OCI-LY1 (cell line): ENCODE measurements around the gene NRTN.
A peak's percentile ranks its signal among the peaks of the same experiment; 100 is the strongest.

Source experiments
- H2AFZ ChIP-seq: fragments of 200-600 bp; sonication (generic), shearing (Covaris generic); 2 replicates; pipeline ENCODE4 v1.6.0; 2014; ENCODE audit warnings: antibody characterized with exemption, mild to moderate bottlenecking, low read length
- H3F3A ChIP-seq: fragments of 200-600 bp; sonication (generic), shearing (Covaris generic); 2 replicates; pipeline ENCODE4 v1.6.0; 2014; ENCODE audit warnings: mild to moderate bottlenecking, antibody characterized with exemption, low read length, moderate library complexity; ENCODE audit not compliant: insufficient read depth
- H3K27ac ChIP-seq: fragments of 200-600 bp; sonication (generic); 2 replicates; pipeline ENCODE4 v1.5.1; 2014; ENCODE audit warnings: low read length, mixed run types, mild to moderate bottlenecking, low read depth; ENCODE audit not compliant: poor library complexity, severe bottlenecking
- H3K27me3 ChIP-seq: fragments of 200-600 bp; sonication (generic); 2 replicates; pipeline ENCODE4 v1.6.0; 2014; ENCODE audit warnings: antibody characterized with exemption, mild to moderate bottlenecking, low read length, moderate library complexity; ENCODE audit not compliant: insufficient read depth
- H3K36me3 ChIP-seq: fragments of 200-600 bp; sonication (generic); 2 replicates; pipeline ENCODE4 v1.6.1; 2014; ENCODE audit warnings: mild to moderate bottlenecking, antibody characterized with exemption, low read length, moderate library complexity, mixed read lengths; ENCODE audit not compliant: insufficient read depth
- H3K4me1 ChIP-seq: fragments of 200-600 bp; sonication (generic); 2 replicates; pipeline ENCODE4 v1.5.1; 2014; ENCODE audit warnings: mild to moderate bottlenecking, low read length, moderate library complexity; ENCODE audit not compliant: insufficient read depth, severe bottlenecking
- H3K4me2 ChIP-seq: fragments of 200-600 bp; sonication (generic), shearing (Covaris generic); 2 replicates; pipeline ENCODE4 v1.6.1; 2014; ENCODE audit warnings: low read length
- H3K4me3 ChIP-seq: fragments of 200-600 bp; sonication (generic); 2 replicates; pipeline ENCODE4 v1.5.1; 2014; ENCODE audit warnings: low read length, low read depth, mild to moderate bottlenecking, mixed read lengths; ENCODE audit not compliant: poor library complexity, severe bottlenecking
- H3K79me2 ChIP-seq: fragments of 200-600 bp; shearing (Covaris generic); 2 replicates; pipeline ENCODE4 v1.6.1; 2016; ENCODE audit warnings: mixed run types, low read length, mixed read lengths; ENCODE audit not compliant: insufficient read depth
- H3K9ac ChIP-seq: fragments of 200-600 bp; sonication (generic), shearing (Covaris generic); 2 replicates; pipeline ENCODE4 v1.6.1; 2014; ENCODE audit warnings: mild to moderate bottlenecking, low read length, mixed read lengths
- H3K9me2 ChIP-seq: fragments of 200-600 bp; sonication (generic), shearing (Covaris generic); 2 replicates; pipeline ENCODE4 v1.6.1; 2014; ENCODE audit warnings: low read depth, mild to moderate bottlenecking, low read length, mixed read lengths
- H3K9me3 ChIP-seq: fragments of 200-600 bp; shearing (Covaris generic); 2 replicates; pipeline ENCODE4 v1.6.1; 2014; ENCODE audit warnings: low read length, mixed read lengths
- H4K20me1 ChIP-seq: fragments of 200-600 bp; sonication (generic), shearing (Covaris generic); 2 replicates; pipeline ENCODE4 v1.6.0; 2016; ENCODE audit warnings: mild to moderate bottlenecking, low read length; ENCODE audit not compliant: insufficient read depth
- CTCF ChIP-seq: fragments of 200-600 bp; sonication (generic), shearing (Covaris generic); IDR thresholded peaks from 2 replicates; pipeline ENCODE4 v1.5.1; 2017; ENCODE audit warnings: mild to moderate bottlenecking, antibody characterized with exemption, low read length, moderate library complexity, mixed read lengths
- EZH2 ChIP-seq: fragments of 200-600 bp; sonication (generic), shearing (Covaris generic); IDR thresholded peaks from 2 replicates; pipeline ENCODE4 v1.8.0; 2017; ENCODE audit warnings: borderline replicate concordance, mixed run types, mild to moderate bottlenecking, antibody characterized with exemption, low read length, moderate library complexity, mixed read lengths

Gene NRTN

GRCh38 chr19:5788422-5788821 lies 16.4 kb upstream of the NRTN start:
- no peak overlapping the region for H3K9ac ChIP-seq
- TF ChIP-seq EZH2: no peak
- no peak for TF ChIP-seq CTCF
- no peak overlapping the region for H2AFZ ChIP-seq
- H3K4me3 ChIP-seq: no peak overlapping the region
- no peak overlapping the region for H3K4me2 ChIP-seq
- H3K79me2 ChIP-seq: no peaks in the 10 kb centered on the region
- H3F3A ChIP-seq: no peaks in the 10 kb centered on the region
- H4K20me1 ChIP-seq: no peaks in the 10 kb centered on the region
- no peaks in the 10 kb centered on the region for H3K27me3 ChIP-seq
- H3K36me3 ChIP-seq: peaks cover 64% of the 10 kb centered on the region
- H3K9me2 ChIP-seq: no peaks in the 10 kb centered on the region
- H3K27ac ChIP-seq: no peak overlapping the region
- H3K4me1 ChIP-seq: peaks cover 8% of the 10 kb centered on the region
- no peaks in the 10 kb centered on the region for H3K9me3 ChIP-seq

- no peak overlapping the region for H3K9ac ChIP-seq
- H3K27ac ChIP-seq: no peak overlapping the region
- no peaks in the 10 kb centered on the region for H4K20me1 ChIP-seq
- H3K79me2 ChIP-seq: no peaks in the 10 kb centered on the region
- H3K9me3 ChIP-seq: no peaks in the 10 kb centered on the region
- H3K4me2 ChIP-seq: no peak overlapping the region
- no peak overlapping the region for H2AFZ ChIP-seq
- H3F3A ChIP-seq: no peaks in the 10 kb centered on the region
- H3K4me3 ChIP-seq: no peak overlapping the region
- H3K36me3 ChIP-seq: peaks cover 58% of the 10 kb centered on the region
- no peaks in the 10 kb centered on the region for H3K9me2 ChIP-seq
- H3K27me3 ChIP-seq: no peaks in the 10 kb centered on the region
- TF ChIP-seq EZH2 (no peak), CTCF (no peak)
- H3K4me1 ChIP-seq: peaks cover 8% of the 10 kb centered on the region
Observed at GRCh38 chr19:5789351-5789761, 15.5 kb upstream of the NRTN start.

GRCh38 chr19:5789886-5790558 lies 14.8 kb upstream of the NRTN start:
- Histone ChIP-seq H3K27ac (peak overlapping the region; percentile 92), H3K9me2 (no peaks in the 10 kb centered on the region), H4K20me1 (no peaks in the 10 kb centered on the region), H3F3A (no peaks in the 10 kb centered on the region), H2AFZ (no peak overlapping the region), H3K9me3 (no peaks in the 10 kb centered on the region), H3K27me3 (no peaks in the 10 kb centered on the region), H3K79me2 (no peaks in the 10 kb centered on the region), H3K4me3 (peak overlapping the region; percentile 78), H3K36me3 (peaks cover 51% of the 10 kb centered on the region), H3K9ac (peak overlapping the region; percentile 53), H3K4me2 (peak overlapping the region; percentile 70), H3K4me1 (peaks cover 8% of the 10 kb centered on the region)
- TF ChIP-seq EZH2: no peak
